ENCODE results near the gene CRKL. TPM values are rescaled to one million over a fixed set of nuclear protein-coding genes. Genes with fewer than 3 reads are reported as not detected.
"Not testable (repeated sequence)": the region's sequence is repeated elsewhere in the genome, so short reads cannot be mapped to it uniquely, and the experiment has no call there.

The CRKL gene
- polyA plus RNA-seq, 3 donors = 26.0 to 37.5 (median 29.4) TPM

DNA sequence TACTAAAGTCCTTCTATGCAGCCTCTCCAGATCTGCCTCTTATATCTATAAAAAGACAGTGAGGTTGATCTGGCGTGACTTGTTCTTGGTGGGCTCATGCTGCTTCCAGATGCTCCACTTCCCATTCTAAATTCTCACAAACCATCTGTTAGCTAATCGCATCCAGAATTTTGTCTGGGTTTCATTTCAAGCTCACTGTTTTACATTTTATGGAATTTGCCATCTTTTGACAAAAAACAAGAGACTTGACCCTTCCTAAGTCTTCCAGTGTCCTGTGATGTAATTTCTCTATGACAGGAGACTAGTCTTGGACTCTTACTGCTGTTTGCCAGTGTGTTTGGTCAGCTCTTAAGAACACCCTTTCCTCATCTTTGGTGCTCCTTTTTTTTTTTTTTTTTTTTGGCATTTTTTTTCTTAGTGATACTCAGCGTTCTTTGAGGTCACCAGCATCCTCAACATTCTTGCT is 23.0 kb downstream of the CRKL start:
- TF ChIP-seq, protein P1, sequence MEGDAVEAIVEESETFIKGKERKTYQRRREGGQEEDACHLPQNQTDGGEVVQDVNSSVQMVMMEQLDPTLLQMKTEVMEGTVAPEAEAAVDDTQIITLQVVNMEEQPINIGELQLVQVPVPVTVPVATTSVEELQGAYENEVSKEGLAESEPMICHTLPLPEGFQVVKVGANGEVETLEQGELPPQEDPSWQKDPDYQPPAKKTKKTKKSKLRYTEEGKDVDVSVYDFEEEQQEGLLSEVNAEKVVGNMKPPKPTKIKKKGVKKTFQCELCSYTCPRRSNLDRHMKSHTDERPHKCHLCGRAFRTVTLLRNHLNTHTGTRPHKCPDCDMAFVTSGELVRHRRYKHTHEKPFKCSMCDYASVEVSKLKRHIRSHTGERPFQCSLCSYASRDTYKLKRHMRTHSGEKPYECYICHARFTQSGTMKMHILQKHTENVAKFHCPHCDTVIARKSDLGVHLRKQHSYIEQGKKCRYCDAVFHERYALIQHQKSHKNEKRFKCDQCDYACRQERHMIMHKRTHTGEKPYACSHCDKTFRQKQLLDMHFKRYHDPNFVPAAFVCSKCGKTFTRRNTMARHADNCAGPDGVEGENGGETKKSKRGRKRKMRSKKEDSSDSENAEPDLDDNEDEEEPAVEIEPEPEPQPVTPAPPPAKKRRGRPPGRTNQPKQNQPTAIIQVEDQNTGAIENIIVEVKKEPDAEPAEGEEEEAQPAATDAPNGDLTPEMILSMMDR (IDR thresholded peaks at IDR 0.05) = no peak
- no peaks in the 10 kb centered on the region for H3K9me3 ChIP-seq (replicated peaks in 1 of 2; ENCODE audit: control insufficient read depth in 1 of 2, insufficient read depth in 1 of 2, low read length in 2 of 2)
- peak overlapping the region in 1 of 2 donors; percentile 3 for H3K27ac ChIP-seq (ENCODE audit: low read depth in 1 of 2, low read length in 2 of 2)
- peaks cover 29 to 50% of the 10 kb centered on the region in 2 donors for H3K36me3 Mint-ChIP-seq
- no peaks in the 10 kb centered on the region for H3K9me3 Mint-ChIP-seq
- 86% methylated on average over 2 of the region's 3 CpGs for WGBS (ENCODE audit: insufficient coverage)
- peaks cover 30% of the 10 kb centered on the region for H3K4me1 Mint-ChIP-seq
- H3K27ac Mint-ChIP-seq = no peak overlapping the region
- no peaks in the 10 kb centered on the region for H3K4me1 ChIP-seq (ENCODE audit: control insufficient read depth in 1 of 2, insufficient read depth in 2 of 2, low read length in 2 of 2)
- no peak overlapping the region for H3K4me3 ChIP-seq (replicated peaks in 1 of 3; ENCODE audit: low read depth in 2 of 3, low read length in 3 of 3)
- intact Hi-C loops (cut with micrococcal nuclease) = no loop called here
- DNase-seq = no peak
- no peak overlapping the region for H2AFZ ChIP-seq (ENCODE audit: insufficient read depth, low read depth, low read length, poor library complexity, severe bottlenecking)
- H3K27me3 Mint-ChIP-seq (ENCODE audit: low read depth in 3 of 3) = peaks cover 0 to 2% (median 0%) of the 10 kb centered on the region in 3 donors
- peaks cover 98% of the 10 kb centered on the region for H4K20me1 ChIP-seq (ENCODE audit: insufficient read depth, low read length)
- no peak overlapping the region for H3K4me2 ChIP-seq (replicated peaks; ENCODE audit: extremely low read depth, low read length, poor library complexity, severe bottlenecking)
- H3K9ac ChIP-seq (ENCODE audit: insufficient read depth, low read length, poor library complexity, severe bottlenecking) = no peak overlapping the region
- H3K4me3 Mint-ChIP-seq = no peak overlapping the region
- peaks cover 98% of the 10 kb centered on the region for H3K79me2 ChIP-seq (ENCODE audit: insufficient read depth, low read length)
- peaks cover 14 to 44% of the 10 kb centered on the region in 2 donors for H3K36me3 ChIP-seq (replicated peaks in 1 of 2; ENCODE audit: control insufficient read depth in 1 of 2, insufficient read depth in 2 of 2, low read length in 2 of 2)
- no peaks in the 10 kb centered on the region for H3K27me3 ChIP-seq (ENCODE audit: control insufficient read depth in 2 of 2, insufficient read depth in 2 of 2, low read length in 2 of 2)

DNA sequence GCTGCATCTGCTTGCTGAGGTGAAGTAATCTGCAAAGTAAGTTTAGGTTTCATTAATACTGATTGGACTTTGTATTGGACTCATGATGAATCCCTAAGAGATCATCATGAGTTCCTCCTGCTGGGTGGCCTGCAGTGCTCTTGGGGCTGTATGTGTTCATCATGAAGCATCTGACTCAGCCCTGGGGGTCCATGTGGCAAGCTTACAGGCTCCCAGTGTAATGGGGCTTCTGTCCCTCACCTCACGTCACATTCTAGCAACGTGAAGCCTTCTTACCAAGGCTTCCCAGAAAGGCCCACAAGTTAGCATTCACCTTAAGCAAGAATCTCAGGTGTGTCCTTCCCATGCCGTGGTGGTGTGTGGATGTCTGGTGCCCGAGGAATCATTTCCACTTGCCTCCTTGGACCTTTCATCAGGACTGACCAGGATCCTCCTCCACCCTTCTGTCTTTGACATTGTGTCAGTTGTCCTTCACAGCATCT is 23.7 kb downstream of the CRKL start:
- Histone ChIP-seq H3K4me2 (replicated peaks; ENCODE audit: extremely low read depth, low read length, poor library complexity, severe bottlenecking) (no peak overlapping the region), H3K9ac (ENCODE audit: insufficient read depth, low read length, poor library complexity, severe bottlenecking) (no peak overlapping the region), H3K27ac (ENCODE audit: low read depth in 1 of 2, low read length in 2 of 2) (peak overlapping the region in 1 of 2 donors; percentile 3), H3K36me3 (replicated peaks in 1 of 2; ENCODE audit: control insufficient read depth in 1 of 2, insufficient read depth in 2 of 2, low read length in 2 of 2) (peaks cover 11 to 43% of the 10 kb centered on the region in 2 donors), H4K20me1 (ENCODE audit: insufficient read depth, low read length) (peaks cover 98% of the 10 kb centered on the region), H2AFZ (ENCODE audit: insufficient read depth, low read depth, low read length, poor library complexity, severe bottlenecking) (no peak overlapping the region), H3K9me3 (replicated peaks in 1 of 2; ENCODE audit: control insufficient read depth in 1 of 2, insufficient read depth in 1 of 2, low read length in 2 of 2) (no peaks in the 10 kb centered on the region), H3K27me3 (ENCODE audit: control insufficient read depth in 2 of 2, insufficient read depth in 2 of 2, low read length in 2 of 2) (no peaks in the 10 kb centered on the region), H3K4me1 (ENCODE audit: control insufficient read depth in 1 of 2, insufficient read depth in 2 of 2, low read length in 2 of 2) (no peaks in the 10 kb centered on the region), H3K4me3 (replicated peaks in 1 of 3; ENCODE audit: low read depth in 2 of 3, low read length in 3 of 3) (no peak overlapping the region), H3K79me2 (ENCODE audit: insufficient read depth, low read length) (peaks cover 98% of the 10 kb centered on the region)
- 93% methylated on average over 2 of the region's 4 CpGs for WGBS (ENCODE audit: insufficient coverage)
- TF ChIP-seq, protein P1 (IDR thresholded peaks at IDR 0.05) = no peak
- Mint-ChIP-seq H3K4me3 (no peak overlapping the region), H3K27me3 (ENCODE audit: low read depth in 3 of 3) (peaks cover 0 to 2% (median 0%) of the 10 kb centered on the region in 3 donors), H3K9me3 (no peaks in the 10 kb centered on the region), H3K36me3 (peaks cover 25 to 48% of the 10 kb centered on the region in 2 donors), H3K27ac (peak overlapping the region in 2 of 7 donors; percentile 21 to 73), H3K4me1 (peaks cover 33% of the 10 kb centered on the region)
- no peak for DNase-seq
- intact Hi-C loops (cut with micrococcal nuclease) = no loop called here

DNA sequence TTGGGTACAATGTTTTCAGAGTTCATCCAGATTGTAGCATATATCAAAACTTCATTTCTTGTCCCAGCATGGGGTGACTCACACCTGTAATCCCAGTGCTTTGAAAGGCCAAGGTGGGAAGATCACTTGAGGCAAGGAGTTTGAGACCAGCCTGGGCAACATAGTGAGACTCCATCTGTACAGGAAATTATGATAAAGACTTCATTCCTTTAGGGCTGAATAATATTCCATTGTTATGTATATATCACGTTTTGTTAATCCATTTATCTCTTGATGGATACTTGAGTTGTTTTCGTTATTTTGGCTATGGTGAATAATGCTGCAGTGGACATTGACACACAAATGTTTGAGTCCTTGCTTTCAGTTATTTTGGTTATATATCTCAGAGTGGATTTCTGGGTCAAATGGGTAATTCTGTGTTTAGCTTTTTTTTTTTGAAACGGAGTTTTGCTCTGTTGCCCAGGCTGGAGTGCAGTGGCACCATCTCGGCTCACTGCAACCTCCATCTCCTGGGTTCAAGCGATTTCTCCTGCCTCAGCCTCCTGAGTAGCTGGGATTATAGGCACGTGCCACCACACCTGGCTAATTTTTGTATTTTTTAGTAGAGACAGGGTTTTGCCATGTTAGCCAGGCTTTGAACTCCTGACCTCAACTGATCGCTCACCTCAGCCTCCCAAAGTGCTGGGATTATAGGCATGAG is 25.1 kb downstream of the CRKL start:
- H3K4me1 ChIP-seq (ENCODE audit: control insufficient read depth in 1 of 2, insufficient read depth in 2 of 2, low read length in 2 of 2); intact Hi-C loops (cut with micrococcal nuclease); H3K9me3 ChIP-seq (replicated peaks in 1 of 2; ENCODE audit: control insufficient read depth in 1 of 2, insufficient read depth in 1 of 2, low read length in 2 of 2); H3K27ac ChIP-seq (ENCODE audit: low read depth in 1 of 2, low read length in 2 of 2); H3K27me3 Mint-ChIP-seq (ENCODE audit: low read depth in 3 of 3); H3K4me3 ChIP-seq (replicated peaks in 1 of 3; ENCODE audit: low read depth in 2 of 3, low read length in 3 of 3); H3K9ac ChIP-seq (ENCODE audit: insufficient read depth, low read length, poor library complexity, severe bottlenecking); DNase-seq; H3K9me3 Mint-ChIP-seq; H2AFZ ChIP-seq (ENCODE audit: insufficient read depth, low read depth, low read length, poor library complexity, severe bottlenecking); H3K27me3 ChIP-seq (ENCODE audit: control insufficient read depth in 2 of 2, insufficient read depth in 2 of 2, low read length in 2 of 2); H3K4me3 Mint-ChIP-seq; H3K4me2 ChIP-seq (replicated peaks; ENCODE audit: extremely low read depth, low read length, poor library complexity, severe bottlenecking): not testable (repeated sequence)
- peaks cover 98% of the 10 kb centered on the region for H4K20me1 ChIP-seq (ENCODE audit: insufficient read depth, low read length)
- Mint-ChIP-seq H3K36me3 (peaks cover 15 to 44% of the 10 kb centered on the region in 2 donors), H3K27ac (peak overlapping the region in 1 of 7 donors; percentile 50), H3K4me1 (peaks cover 25% of the 10 kb centered on the region)
- WGBS (ENCODE audit: insufficient coverage) = 96% methylated on average over 3 of the region's 7 CpGs
- peaks cover 98% of the 10 kb centered on the region for H3K79me2 ChIP-seq (ENCODE audit: insufficient read depth, low read length)
- peaks cover 5 to 42% of the 10 kb centered on the region in 2 donors for H3K36me3 ChIP-seq (replicated peaks in 1 of 2; ENCODE audit: control insufficient read depth in 1 of 2, insufficient read depth in 2 of 2, low read length in 2 of 2)

All from CD14-positive monocyte (primary cell).